ENCODE measurements around the gene FAM193B. TPM values are rescaled to one million over a fixed set of nuclear protein-coding genes. Genes with fewer than 3 reads are reported as not detected.

The FAM193B gene
- total RNA-seq, 1 experiment from 2014 or later, result 58.5 TPM

- H3K4me1 ChIP-seq (ENCODE audit: control insufficient read depth, insufficient read depth, low read length), result peaks cover 11% of the 10 kb centered on the region
- POLR2A ChIA-PET, result no interaction called here
- ATAC-seq (no peak), DNase-seq (ENCODE audit: low read depth, low spot score) (no peak)
- no peaks in the 10 kb centered on the region for H3K9me3 ChIP-seq (ENCODE audit: control insufficient read depth, insufficient read depth, low read depth, low read length)
- H3K27ac ChIP-seq (ENCODE audit: low read length), result no peak overlapping the region
- H3K27me3 ChIP-seq (ENCODE audit: control insufficient read depth, insufficient read depth, low read length), result no peaks in the 10 kb centered on the region
- BruUV-seq (replicated peaks), result no TSS peak
- CTCF ChIA-PET, result no interaction called here
- H3K4me3 ChIP-seq (ENCODE audit: low read depth in 2 of 2, low read length in 2 of 2), result no peak overlapping the region; a peak in 1 of 4 replicates
- TF ChIP-seq SIN3A (IDR thresholded peaks at IDR 0.05; ENCODE audit: borderline replicate concordance, insufficient read depth, low read depth, low read length) (no peak), REST (IDR thresholded peaks at IDR 0.05; ENCODE audit: insufficient read depth in 1 of 2, low read depth in 2 of 2, low read length in 1 of 2) (no peak), CTCF (IDR thresholded peaks at IDR 0.05) (no peak; the same call in 1 of the 2 replicates), POLR2AphosphoS5 (IDR thresholded peaks at IDR 0.05; ENCODE audit: low read depth, low read length) (no peak), TCF7L2 (IDR thresholded peaks at IDR 0.05; ENCODE audit: low read depth, low read length) (no peak)
- H3K36me3 ChIP-seq (ENCODE audit: control insufficient read depth, insufficient read depth, low read length), result no peaks in the 10 kb centered on the region; the same call in 1 of the 2 replicates
- intact Hi-C loops (cut with micrococcal nuclease; ENCODE audit: unreplicated experiment) (no loop called here), in situ Hi-C loops (cut with HindIII; ENCODE audit: low pct_unique_long_range_greater_than_20kb, low sequenced_read_pairs) (no loop called here)
Measured at GRCh38 chr5:177601577-177602457, 47.5 kb upstream of the FAM193B start.

GRCh38 chr5:177601126-177601525 lies 46.8 kb upstream of the FAM193B start:
- BruUV-seq (replicated peaks), result TSS peak; percentile 70
- Histone ChIP-seq H3K4me3 (ENCODE audit: low read depth in 2 of 2, low read length in 2 of 2) (peak overlapping the region; percentile 56 to 93), H3K27ac (ENCODE audit: low read length) (no peak overlapping the region; the same call in 1 of the 2 replicates), H3K9me3 (ENCODE audit: control insufficient read depth, insufficient read depth, low read depth, low read length) (no peaks in the 10 kb centered on the region), H3K27me3 (ENCODE audit: control insufficient read depth, insufficient read depth, low read length) (no peaks in the 10 kb centered on the region), H3K36me3 (ENCODE audit: control insufficient read depth, insufficient read depth, low read length) (no peaks in the 10 kb centered on the region; the same call in none of the 2 replicates), H3K4me1 (ENCODE audit: control insufficient read depth, insufficient read depth, low read length) (peaks cover 11% of the 10 kb centered on the region)
- DNase-seq (ENCODE audit: low read depth, low spot score), result no peak
- TF ChIP-seq CTCF (IDR thresholded peaks at IDR 0.05), result no peak
- TF ChIP-seq POLR2AphosphoS5 (IDR thresholded peaks at IDR 0.05; ENCODE audit: low read depth, low read length), result no peak
- TF ChIP-seq TCF7L2 (IDR thresholded peaks at IDR 0.05; ENCODE audit: low read depth, low read length), result no peak
- TF ChIP-seq REST (IDR thresholded peaks at IDR 0.05; ENCODE audit: insufficient read depth in 1 of 2, low read depth in 2 of 2, low read length in 1 of 2), result no peak
- TF ChIP-seq SIN3A (IDR thresholded peaks at IDR 0.05; ENCODE audit: borderline replicate concordance, insufficient read depth, low read depth, low read length), result no peak
- in situ Hi-C loops (cut with HindIII; ENCODE audit: low pct_unique_long_range_greater_than_20kb, low sequenced_read_pairs) (no loop called here), intact Hi-C loops (cut with micrococcal nuclease; ENCODE audit: unreplicated experiment) (no loop called here)
- CTCF ChIA-PET, result interaction anchor here (0.6 kb wide), 1 partner anchor 34 kb away, joined by 7 read pairs; no protein-coding TSS in a partner anchor
- POLR2A ChIA-PET, result no interaction called here
- ATAC-seq, result no peak

All from Panc1 (cell line).